ENCODE data around the gene DUSP12. TPM values are rescaled to one million over a fixed set of nuclear protein-coding genes. Genes with fewer than 3 reads are reported as not detected.

DUSP12 gene
- total RNA-seq, 1 experiment from 2014 or later, result 28.0 TPM

DNA sequence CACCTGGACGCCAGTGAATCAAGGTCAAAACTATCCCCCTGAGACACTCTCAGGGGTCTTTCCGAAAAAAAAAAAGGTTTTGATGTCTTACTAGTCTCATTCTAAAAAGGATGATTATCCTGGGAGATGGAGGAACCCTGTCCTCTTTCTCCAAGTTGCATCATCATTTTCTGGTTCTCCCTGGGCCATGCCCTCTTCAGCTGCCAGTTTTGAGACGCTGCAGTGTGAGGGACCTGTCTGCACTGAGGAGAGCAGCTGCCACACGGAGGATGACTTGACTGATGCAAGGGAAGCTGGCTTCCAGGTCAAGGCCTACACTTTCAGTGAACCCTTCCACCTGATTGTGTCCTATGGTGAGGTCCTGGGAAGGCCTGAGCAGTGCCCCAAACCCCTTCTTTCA, 39.0 kb upstream of the DUSP12 start:
- Mint-ChIP-seq H3K9me3 (no peaks in the 10 kb centered on the region), H3K4me3 (no peak overlapping the region), H3K27ac (no peak overlapping the region), H3K27me3 (ENCODE audit: low read depth) (peaks cover 5% of the 10 kb centered on the region), H3K4me1 (peaks cover 12% of the 10 kb centered on the region in 2 experiments), H3K36me3 (ENCODE audit: insufficient read depth in 1 of 3, low read depth in 3 of 3) (no peaks in the 10 kb centered on the region)
- Histone ChIP-seq H2BK20ac (ENCODE audit: low read depth, low read length, poor library complexity, severe bottlenecking) (no peak overlapping the region), H3K4ac (ENCODE audit: low read depth, low read length) (no peak overlapping the region), H4K20me1 (ENCODE audit: control insufficient read depth, insufficient read depth, insufficient read length) (no peaks in the 10 kb centered on the region), H2AK5ac (ENCODE audit: insufficient read length, low read length) (no peak overlapping the region), H3K4me1 (ENCODE audit: insufficient read depth, low read length) (no peaks in the 10 kb centered on the region), H3K79me2 (ENCODE audit: insufficient read depth, low read length) (no peaks in the 10 kb centered on the region), H3K27ac (ENCODE audit: insufficient read length, low read depth, low read length) (no peak overlapping the region), H2AFZ (ENCODE audit: low read length) (no peak overlapping the region), H2BK5ac (ENCODE audit: insufficient read length, low read length) (no peak overlapping the region), H3K79me1 (ENCODE audit: insufficient read depth, low read depth, low read length, poor library complexity, severe bottlenecking) (no peaks in the 10 kb centered on the region), H3K4me2 (ENCODE audit: insufficient read depth, insufficient read length, low read length) (no peak overlapping the region), H3K23ac (ENCODE audit: insufficient read length, low read depth, low read length) (no peak overlapping the region), H3K9me3 (ENCODE audit: control insufficient read depth, low read depth, low read length) (no peaks in the 10 kb centered on the region), H4K8ac (replicated peaks; ENCODE audit: insufficient read length, low read depth, low read length) (no peak overlapping the region), H2BK12ac (ENCODE audit: insufficient read length, low read depth, low read length) (no peak overlapping the region), H3K14ac (ENCODE audit: insufficient read depth, low read length) (no peak overlapping the region; the same call in 1 of the 2 replicates), H3K27me3 (ENCODE audit: insufficient read depth, low read length) (no peaks in the 10 kb centered on the region), H3K18ac (ENCODE audit: insufficient read length, low read depth, low read length) (no peak overlapping the region), H3K23me2 (ENCODE audit: insufficient read length, low read depth, low read length, poor library complexity, severe bottlenecking) (no peaks in the 10 kb centered on the region), H2BK15ac (ENCODE audit: low read depth, low read length) (no peak overlapping the region), H4K91ac (ENCODE audit: insufficient read length, low read depth, low read length) (no peak overlapping the region), H4K5ac (ENCODE audit: insufficient read length, low read depth, low read length) (no peak overlapping the region), H3K9ac (ENCODE audit: extremely low read depth, insufficient read length, low read length) (no peak overlapping the region), H2BK120ac (ENCODE audit: low read depth, low read length, poor library complexity, severe bottlenecking) (no peak overlapping the region), H3T11ph (ENCODE audit: low read length) (no peak overlapping the region), H3K56ac (ENCODE audit: insufficient read length, low read depth, low read length) (no peak overlapping the region)
- no peak for TF ChIP-seq CTCF (conservative IDR thresholded peaks at IDR 0.05)
- no peak for DNase-seq
- no CpG with 5 or more reads among the region's 4 CpGs for WGBS (ENCODE audit: extremely low coverage, insufficient read length, low lambda C conversion rate)
